ENCODE results near the gene BOD1L1. TPM values are rescaled to one million over a fixed set of nuclear protein-coding genes. Genes with fewer than 3 reads are reported as not detected.

BOD1L1 gene
- total RNA-seq, 2 experiments from 2014 or later, result 27.2 to 28.9 TPM

DNA sequence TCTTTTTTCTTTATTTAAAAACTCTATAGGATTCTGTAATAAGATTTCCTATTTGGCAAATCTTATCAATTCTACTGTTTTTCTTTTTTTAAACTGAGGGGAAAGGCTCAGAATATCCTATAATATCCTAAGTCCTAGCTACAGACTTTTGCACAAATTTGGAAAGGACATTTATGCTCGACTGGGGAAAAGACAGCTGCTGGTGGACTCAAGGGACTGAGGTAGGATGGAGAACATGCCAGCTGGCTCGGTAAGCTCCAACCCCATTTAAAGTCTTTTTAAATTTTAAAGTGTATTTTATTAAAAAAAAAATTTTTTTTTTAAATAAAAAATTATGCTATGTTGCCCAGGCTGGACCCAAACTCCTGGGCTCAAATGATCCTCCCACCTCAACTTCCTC is 36.8 kb downstream of the BOD1L1 start:
- intact Hi-C loops (cut with micrococcal nuclease), result no loop called here

DNA sequence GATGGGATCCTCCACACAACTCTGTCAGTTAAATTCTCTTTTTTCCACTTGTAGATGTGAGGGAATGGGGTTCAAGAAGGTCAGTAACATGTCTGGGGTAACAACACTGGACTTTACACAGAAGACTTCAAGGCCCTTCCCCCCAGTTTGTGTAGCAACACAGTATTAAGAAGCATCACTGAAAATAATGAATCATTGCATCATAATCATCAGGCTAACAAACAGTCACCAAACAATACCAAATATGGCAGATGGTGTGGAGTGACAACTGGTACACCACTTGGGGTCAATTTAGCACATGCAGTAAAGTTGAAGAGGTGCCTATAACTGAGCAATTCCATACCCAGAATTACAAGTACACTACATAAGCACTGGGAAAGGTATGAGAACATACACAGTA is 38.6 kb downstream of the BOD1L1 start:
- DNase-seq (no peak), ATAC-seq (no peak)
- Mint-ChIP-seq H3K4me3 (no peak overlapping the region), H3K4me1 (ENCODE audit: low read depth) (no peaks in the 10 kb centered on the region), H3K36me3 (ENCODE audit: low read depth) (peaks cover 13% of the 10 kb centered on the region), H3K27ac (no peak overlapping the region), H3K9me3 (no peaks in the 10 kb centered on the region), H3K27me3 (no peaks in the 10 kb centered on the region)
- intact Hi-C loops (cut with micrococcal nuclease), result no loop called here
- ChIA-PET POLR2A (no interaction called here), CTCF (no interaction called here)
- TF ChIP-seq, protein P1, sequence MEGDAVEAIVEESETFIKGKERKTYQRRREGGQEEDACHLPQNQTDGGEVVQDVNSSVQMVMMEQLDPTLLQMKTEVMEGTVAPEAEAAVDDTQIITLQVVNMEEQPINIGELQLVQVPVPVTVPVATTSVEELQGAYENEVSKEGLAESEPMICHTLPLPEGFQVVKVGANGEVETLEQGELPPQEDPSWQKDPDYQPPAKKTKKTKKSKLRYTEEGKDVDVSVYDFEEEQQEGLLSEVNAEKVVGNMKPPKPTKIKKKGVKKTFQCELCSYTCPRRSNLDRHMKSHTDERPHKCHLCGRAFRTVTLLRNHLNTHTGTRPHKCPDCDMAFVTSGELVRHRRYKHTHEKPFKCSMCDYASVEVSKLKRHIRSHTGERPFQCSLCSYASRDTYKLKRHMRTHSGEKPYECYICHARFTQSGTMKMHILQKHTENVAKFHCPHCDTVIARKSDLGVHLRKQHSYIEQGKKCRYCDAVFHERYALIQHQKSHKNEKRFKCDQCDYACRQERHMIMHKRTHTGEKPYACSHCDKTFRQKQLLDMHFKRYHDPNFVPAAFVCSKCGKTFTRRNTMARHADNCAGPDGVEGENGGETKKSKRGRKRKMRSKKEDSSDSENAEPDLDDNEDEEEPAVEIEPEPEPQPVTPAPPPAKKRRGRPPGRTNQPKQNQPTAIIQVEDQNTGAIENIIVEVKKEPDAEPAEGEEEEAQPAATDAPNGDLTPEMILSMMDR (IDR thresholded peaks at IDR 0.05), result no peak

More for the DNA sequence above, 36.8 kb downstream of the BOD1L1 start:
- Mint-ChIP-seq H3K27ac (no peak overlapping the region), H3K4me1 (ENCODE audit: low read depth) (no peaks in the 10 kb centered on the region), H3K27me3 (no peaks in the 10 kb centered on the region), H3K4me3 (no peak overlapping the region), H3K9me3 (no peaks in the 10 kb centered on the region), H3K36me3 (ENCODE audit: low read depth) (peaks cover 20% of the 10 kb centered on the region)
- DNase-seq, result no peak
- ChIA-PET CTCF (interaction anchor here (0.9 to 1.7 kb wide), 2 partner anchors 9 to 64 kb away, joined by 3 to 4 read pairs; no protein-coding TSS in a partner anchor), POLR2A (no interaction called here)
- TF ChIP-seq, protein P1 (IDR thresholded peaks at IDR 0.05), result no peak
- no peak for ATAC-seq

DNA sequence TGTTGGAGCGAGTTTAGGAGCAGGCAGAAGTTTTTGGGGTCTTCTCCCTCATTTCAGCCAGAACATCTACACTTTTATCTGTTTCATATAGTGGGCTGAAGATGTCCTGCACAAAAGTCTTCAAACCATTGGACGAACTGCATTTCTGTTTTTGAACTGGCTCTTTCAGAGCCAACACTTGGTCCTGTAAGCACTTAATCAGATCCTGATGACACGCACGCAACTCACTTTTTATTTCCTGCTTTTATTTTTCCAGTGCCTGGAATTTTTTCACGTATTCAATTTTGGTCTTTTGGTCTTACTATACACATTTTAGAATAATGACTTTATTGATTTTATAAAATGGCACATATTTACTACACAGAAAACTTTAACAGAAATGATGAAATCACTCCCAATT is 43.0 kb downstream of the BOD1L1 start:
- Mint-ChIP-seq H3K4me3 (no peak overlapping the region), H3K27ac (no peak overlapping the region), H3K9me3 (no peaks in the 10 kb centered on the region), H3K27me3 (no peaks in the 10 kb centered on the region), H3K36me3 (ENCODE audit: low read depth) (peaks cover 16% of the 10 kb centered on the region), H3K4me1 (ENCODE audit: low read depth) (no peaks in the 10 kb centered on the region)
- TF ChIP-seq, protein P1 (IDR thresholded peaks at IDR 0.05), result no peak
- ChIA-PET CTCF (no interaction called here), POLR2A (interaction anchor here (1.2 kb wide), 1 partner anchor 11 kb away, joined by 3 read pairs; no protein-coding TSS in a partner anchor)
- no peak for DNase-seq
- ATAC-seq, result no peak
- intact Hi-C loops (cut with micrococcal nuclease), result no loop called here

DNA sequence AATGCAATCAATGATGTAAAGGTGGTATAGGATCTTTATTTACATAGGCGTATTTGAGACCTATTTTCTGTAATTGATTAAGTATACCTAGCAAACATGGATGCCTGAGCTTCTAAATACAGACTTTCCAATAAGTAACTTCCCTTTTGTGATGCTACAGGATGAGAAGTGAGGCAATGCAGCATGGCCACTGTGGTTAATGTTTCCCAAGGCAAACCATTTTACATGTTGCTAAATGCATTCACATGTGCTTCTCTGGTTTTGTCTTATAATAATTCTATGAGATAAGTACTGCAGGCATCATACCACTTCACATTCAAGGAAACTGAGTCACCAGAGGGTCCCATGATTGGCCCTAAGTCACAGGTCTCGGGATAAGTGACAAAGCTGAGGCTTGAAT is 47.5 kb downstream of the BOD1L1 start:
- H3K27ac Mint-ChIP-seq, result no peak overlapping the region

DNA sequence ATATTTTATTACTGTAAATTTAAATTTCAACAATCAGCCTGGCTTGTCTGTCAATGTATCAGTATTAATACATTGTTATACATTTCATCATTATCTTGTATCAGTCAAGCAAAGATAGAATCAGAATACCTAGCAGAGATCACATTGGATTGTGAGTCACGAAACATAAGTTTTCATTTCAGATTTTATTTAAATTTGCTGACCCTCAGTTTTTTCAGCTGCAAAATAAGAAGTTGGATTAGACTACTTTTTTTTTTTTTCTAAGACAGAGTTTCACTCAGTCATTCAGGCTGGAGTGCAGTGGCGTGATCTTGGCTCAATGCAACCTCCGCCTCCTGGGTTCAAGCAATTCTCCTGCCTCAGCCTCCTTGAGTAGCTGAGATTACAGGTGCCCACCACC is 49.9 kb downstream of the BOD1L1 start:
- Mint-ChIP-seq H3K9me3 (no peaks in the 10 kb centered on the region), H3K27me3 (no peaks in the 10 kb centered on the region), H3K4me3 (no peak overlapping the region), H3K4me1 (ENCODE audit: low read depth) (no peaks in the 10 kb centered on the region), H3K27ac (no peak overlapping the region), H3K36me3 (ENCODE audit: low read depth) (peaks cover 29% of the 10 kb centered on the region)
- DNase-seq (no peak), ATAC-seq (no peak)
- POLR2A ChIA-PET, result no interaction called here
- intact Hi-C loops (cut with micrococcal nuclease), result no loop called here
- CTCF ChIA-PET, result interaction anchor here (1.4 kb wide), 1 partner anchor 21 kb away, joined by 3 read pairs; no protein-coding TSS in a partner anchor
- TF ChIP-seq, protein P1 (IDR thresholded peaks at IDR 0.05), result no peak

More for the DNA sequence above, 47.5 kb downstream of the BOD1L1 start:
- H3K27me3 Mint-ChIP-seq, result no peaks in the 10 kb centered on the region
- H3K9me3 Mint-ChIP-seq, result no peaks in the 10 kb centered on the region
- peaks cover 29% of the 10 kb centered on the region for H3K36me3 Mint-ChIP-seq (ENCODE audit: low read depth)
- ATAC-seq, result no peak
- intact Hi-C loops (cut with micrococcal nuclease), result no loop called here
- CTCF ChIA-PET, result no interaction called here
- POLR2A ChIA-PET, result no interaction called here
- no peak overlapping the region for H3K4me3 Mint-ChIP-seq
- H3K4me1 Mint-ChIP-seq (ENCODE audit: low read depth), result no peaks in the 10 kb centered on the region
- no peak for DNase-seq
- TF ChIP-seq, protein P1 (IDR thresholded peaks at IDR 0.05), result no peak

All from activated CD8-positive, alpha-beta T cell treated with anti-CD3 and anti-CD28 coated beads for 36 hours (primary cell).